ENCODE results near the gene MYO1B.

MYO1B gene

DNA sequence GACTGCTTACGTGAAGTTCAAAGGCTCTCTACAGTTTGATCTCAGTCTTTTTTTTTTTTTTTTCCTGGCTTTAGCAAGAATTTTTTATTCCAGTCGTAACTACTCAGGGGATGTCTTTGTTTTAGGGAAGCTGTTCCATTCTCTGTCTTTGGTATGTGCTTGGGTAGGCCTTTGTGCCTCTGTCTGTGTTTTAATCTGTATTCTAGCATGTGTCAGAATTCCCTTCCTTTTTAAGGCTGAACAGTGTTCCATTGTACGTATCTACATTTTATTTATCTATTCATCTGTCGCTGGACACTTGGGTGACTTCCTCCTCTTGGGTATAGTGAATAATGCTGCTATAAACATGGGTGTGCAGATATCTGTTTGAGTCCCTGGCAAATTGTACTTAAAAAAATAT, 42.6 kb downstream of the MYO1B start:
- Histone ChIP-seq H3K9me3 (no peaks in the 10 kb centered on the region), H3K27me3 (no peaks in the 10 kb centered on the region), H3K4me3 (ENCODE audit: low read depth, low read length) (no peak overlapping the region), H3K4me1 (no peaks in the 10 kb centered on the region; the same call in 1 of the 2 replicates), H3K36me3 (peaks cover 20% of the 10 kb centered on the region)
- DNase-seq = no peak
- TF ChIP-seq, protein P1, sequence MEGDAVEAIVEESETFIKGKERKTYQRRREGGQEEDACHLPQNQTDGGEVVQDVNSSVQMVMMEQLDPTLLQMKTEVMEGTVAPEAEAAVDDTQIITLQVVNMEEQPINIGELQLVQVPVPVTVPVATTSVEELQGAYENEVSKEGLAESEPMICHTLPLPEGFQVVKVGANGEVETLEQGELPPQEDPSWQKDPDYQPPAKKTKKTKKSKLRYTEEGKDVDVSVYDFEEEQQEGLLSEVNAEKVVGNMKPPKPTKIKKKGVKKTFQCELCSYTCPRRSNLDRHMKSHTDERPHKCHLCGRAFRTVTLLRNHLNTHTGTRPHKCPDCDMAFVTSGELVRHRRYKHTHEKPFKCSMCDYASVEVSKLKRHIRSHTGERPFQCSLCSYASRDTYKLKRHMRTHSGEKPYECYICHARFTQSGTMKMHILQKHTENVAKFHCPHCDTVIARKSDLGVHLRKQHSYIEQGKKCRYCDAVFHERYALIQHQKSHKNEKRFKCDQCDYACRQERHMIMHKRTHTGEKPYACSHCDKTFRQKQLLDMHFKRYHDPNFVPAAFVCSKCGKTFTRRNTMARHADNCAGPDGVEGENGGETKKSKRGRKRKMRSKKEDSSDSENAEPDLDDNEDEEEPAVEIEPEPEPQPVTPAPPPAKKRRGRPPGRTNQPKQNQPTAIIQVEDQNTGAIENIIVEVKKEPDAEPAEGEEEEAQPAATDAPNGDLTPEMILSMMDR (IDR thresholded peaks at IDR 0.05; ENCODE audit: low read depth, low read length) = no peak

DNA sequence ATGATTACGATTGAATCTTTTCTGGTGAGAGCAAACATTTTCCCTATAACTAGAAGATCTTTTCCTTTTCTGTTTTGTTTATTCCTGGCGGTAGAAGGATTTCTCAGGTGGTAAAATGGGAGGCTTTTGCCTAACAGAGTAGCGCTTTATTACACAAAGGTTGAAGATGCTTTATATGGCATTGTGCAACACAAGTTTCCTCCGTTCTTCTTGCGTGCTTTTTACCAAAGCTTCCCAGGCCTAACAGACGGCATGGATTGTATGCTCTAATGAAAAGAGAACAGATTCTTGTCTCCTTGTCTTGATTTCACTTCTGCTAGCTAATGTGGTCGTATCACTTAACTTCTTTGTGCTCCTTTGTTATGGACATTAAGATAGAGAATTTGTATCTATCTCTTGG, 43.8 kb downstream of the MYO1B start:
- TF ChIP-seq, protein P1 (IDR thresholded peaks at IDR 0.05; ENCODE audit: low read depth, low read length) = no peak
- no peaks in the 10 kb centered on the region for H3K9me3 ChIP-seq
- H3K27me3 ChIP-seq = no peaks in the 10 kb centered on the region
- H3K4me3 ChIP-seq (ENCODE audit: low read depth, low read length) = no peak overlapping the region
- no peak for DNase-seq
- H3K4me1 ChIP-seq = peaks cover 5% of the 10 kb centered on the region; the same call in 1 of the 2 replicates
- H3K36me3 ChIP-seq = peaks cover 8% of the 10 kb centered on the region

DNA sequence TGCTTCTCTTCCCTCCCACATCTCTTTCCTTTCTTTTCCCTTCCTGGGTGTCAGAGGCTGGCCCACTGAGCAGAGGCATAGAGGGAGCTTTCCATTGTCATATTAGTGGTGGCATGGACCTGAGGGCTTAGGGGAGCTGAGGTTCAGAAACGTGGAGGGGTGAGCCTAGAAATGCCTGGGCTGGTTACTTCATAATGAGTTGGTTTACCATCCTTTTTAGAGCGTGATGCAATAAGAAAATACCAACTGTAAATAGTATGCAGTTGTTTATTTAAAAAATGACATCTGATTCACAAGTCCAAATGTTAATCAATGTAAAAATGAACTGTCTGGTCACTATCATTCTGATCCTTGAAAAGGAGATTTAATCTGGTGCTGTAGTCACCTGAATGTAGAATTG, 46.3 kb downstream of the MYO1B start:
- H3K4me1 ChIP-seq = peaks cover 5% of the 10 kb centered on the region; the same call in 1 of the 2 replicates
- no peaks in the 10 kb centered on the region for H3K9me3 ChIP-seq
- H3K27me3 ChIP-seq = no peaks in the 10 kb centered on the region
- peaks cover 9% of the 10 kb centered on the region for H3K36me3 ChIP-seq
- DNase-seq = no peak
- H3K4me3 ChIP-seq (ENCODE audit: low read depth, low read length) = no peak overlapping the region
- TF ChIP-seq, protein P1 (IDR thresholded peaks at IDR 0.05; ENCODE audit: low read depth, low read length) = no peak

GRCh38 chr2:191292869-191293268, 47.7 kb downstream of the MYO1B start:
- Histone ChIP-seq H3K27me3 (no peaks in the 10 kb centered on the region), H3K9me3 (no peaks in the 10 kb centered on the region), H3K4me1 (peaks cover 13% of the 10 kb centered on the region; the same call in 1 of the 2 replicates), H3K4me3 (ENCODE audit: low read depth, low read length) (no peak overlapping the region), H3K36me3 (peaks cover 16% of the 10 kb centered on the region)
- DNase-seq = no peak
- TF ChIP-seq, protein P1 (IDR thresholded peaks at IDR 0.05; ENCODE audit: low read depth, low read length) = no peak

DNA sequence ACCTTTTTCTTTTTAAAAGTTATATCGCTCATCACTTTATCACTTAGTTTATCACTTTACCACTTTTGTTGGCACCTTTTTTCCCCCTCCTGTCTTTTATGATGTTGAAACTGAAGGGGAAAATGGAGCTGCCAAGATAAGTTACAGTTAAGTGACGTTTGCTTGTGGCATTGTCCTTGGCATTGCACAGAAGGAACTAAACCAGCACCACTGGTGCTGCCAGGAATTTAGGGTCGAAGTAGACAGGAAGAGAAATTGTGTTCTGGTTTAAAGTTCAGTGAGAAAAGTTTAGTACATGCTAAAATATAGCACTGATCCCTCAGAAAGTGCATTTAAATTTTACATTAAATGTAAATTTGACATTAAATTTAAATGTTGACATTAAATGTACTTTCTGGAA, 49.9 kb downstream of the MYO1B start:
- DNase-seq = no peak
- H3K4me3 ChIP-seq (ENCODE audit: low read depth, low read length) = no peak overlapping the region
- H3K9me3 ChIP-seq = no peaks in the 10 kb centered on the region
- TF ChIP-seq, protein P1 (IDR thresholded peaks at IDR 0.05; ENCODE audit: low read depth, low read length) = no peak
- H3K4me1 ChIP-seq = peaks cover 14% of the 10 kb centered on the region; the same call in 1 of the 2 replicates
- no peaks in the 10 kb centered on the region for H3K27me3 ChIP-seq
- H3K36me3 ChIP-seq = peaks cover 21% of the 10 kb centered on the region

- H3K36me3 ChIP-seq = peaks cover 22% of the 10 kb centered on the region
- H3K27me3 ChIP-seq = no peaks in the 10 kb centered on the region
- H3K9me3 ChIP-seq = no peaks in the 10 kb centered on the region
- TF ChIP-seq, protein P1 (IDR thresholded peaks at IDR 0.05; ENCODE audit: low read depth, low read length) = no peak
- no peak overlapping the region for H3K4me3 ChIP-seq (ENCODE audit: low read depth, low read length)
- no peak for DNase-seq
- H3K4me1 ChIP-seq = peaks cover 14% of the 10 kb centered on the region; the same call in 1 of the 2 replicates
These were observed 51.1 kb downstream of the MYO1B start for GRCh38 chr2:191296083-191297006.

Measured in BE2C (cell line).